IPS-11a (cell line): ENCODE data around the gene NES.

Experiments
- H3K4me3 ChIP-seq: one replicate; pipeline ENCODE4 v1.5.1; 2013; ENCODE audit warnings: low read depth, low read length, control low read depth

NES gene

DNA sequence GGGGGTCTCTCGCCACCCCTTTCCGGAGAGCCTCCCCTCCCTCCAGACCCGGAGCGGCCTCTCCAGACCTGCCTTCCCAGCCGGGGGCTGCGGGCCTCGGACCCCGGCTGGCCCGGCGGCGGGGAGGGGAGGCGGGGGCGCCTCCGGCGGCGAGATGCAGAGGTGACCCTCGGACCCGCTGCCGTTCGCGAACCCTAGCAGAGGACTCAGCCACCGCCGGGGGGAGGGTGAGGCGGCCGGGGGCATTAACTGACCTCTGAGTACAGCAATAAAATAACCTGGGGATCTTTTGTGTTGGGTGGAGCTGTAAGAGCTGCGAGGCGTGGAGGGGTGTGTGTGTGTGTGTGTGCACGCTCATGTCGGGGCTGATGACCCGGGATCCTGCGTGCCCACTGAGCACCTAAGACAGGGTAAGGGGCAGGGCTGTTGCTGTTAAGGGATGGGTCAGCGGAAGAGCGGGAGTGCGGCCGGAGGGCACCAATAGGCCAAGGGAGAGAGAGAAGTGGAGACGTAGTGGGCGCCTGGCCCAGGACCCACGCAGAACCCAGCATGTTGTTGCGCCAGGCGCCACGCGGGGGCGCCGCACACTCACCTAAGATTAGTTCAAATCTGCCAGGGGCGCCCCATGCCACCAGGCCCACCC lies 51.6 kb downstream of the NES start:
- peak overlapping the region; percentile 28 for H3K4me3 ChIP-seq

DNA sequence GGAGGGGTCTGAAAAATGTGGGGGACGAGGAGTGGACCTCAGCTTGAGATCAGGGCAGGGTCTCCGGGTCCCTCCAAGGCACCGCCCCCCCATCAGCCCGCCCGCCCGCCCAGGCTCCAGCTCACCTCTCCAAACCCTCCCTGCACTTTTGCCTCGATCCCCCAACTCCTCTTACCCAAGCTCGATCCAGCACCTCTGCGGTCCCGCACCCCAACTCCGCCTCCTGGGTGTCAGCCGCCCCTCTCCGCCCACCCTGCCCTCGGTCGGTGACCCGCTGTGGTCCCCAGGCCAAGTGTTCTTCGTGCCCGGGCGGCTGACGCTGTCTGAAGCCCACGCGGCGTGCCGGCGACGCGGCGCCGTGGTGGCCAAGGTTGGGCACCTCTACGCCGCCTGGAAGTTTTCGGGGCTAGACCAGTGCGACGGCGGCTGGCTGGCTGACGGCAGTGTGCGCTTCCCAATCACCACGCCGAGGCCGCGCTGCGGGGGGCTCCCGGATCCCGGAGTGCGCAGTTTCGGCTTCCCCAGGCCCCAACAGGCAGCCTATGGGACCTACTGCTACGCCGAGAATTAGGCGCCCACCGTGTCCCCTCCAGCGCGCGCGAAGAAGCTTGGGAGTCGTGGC lies 52.3 kb downstream of the NES start:
- H3K4me3 ChIP-seq = peak overlapping the region; percentile 43

DNA sequence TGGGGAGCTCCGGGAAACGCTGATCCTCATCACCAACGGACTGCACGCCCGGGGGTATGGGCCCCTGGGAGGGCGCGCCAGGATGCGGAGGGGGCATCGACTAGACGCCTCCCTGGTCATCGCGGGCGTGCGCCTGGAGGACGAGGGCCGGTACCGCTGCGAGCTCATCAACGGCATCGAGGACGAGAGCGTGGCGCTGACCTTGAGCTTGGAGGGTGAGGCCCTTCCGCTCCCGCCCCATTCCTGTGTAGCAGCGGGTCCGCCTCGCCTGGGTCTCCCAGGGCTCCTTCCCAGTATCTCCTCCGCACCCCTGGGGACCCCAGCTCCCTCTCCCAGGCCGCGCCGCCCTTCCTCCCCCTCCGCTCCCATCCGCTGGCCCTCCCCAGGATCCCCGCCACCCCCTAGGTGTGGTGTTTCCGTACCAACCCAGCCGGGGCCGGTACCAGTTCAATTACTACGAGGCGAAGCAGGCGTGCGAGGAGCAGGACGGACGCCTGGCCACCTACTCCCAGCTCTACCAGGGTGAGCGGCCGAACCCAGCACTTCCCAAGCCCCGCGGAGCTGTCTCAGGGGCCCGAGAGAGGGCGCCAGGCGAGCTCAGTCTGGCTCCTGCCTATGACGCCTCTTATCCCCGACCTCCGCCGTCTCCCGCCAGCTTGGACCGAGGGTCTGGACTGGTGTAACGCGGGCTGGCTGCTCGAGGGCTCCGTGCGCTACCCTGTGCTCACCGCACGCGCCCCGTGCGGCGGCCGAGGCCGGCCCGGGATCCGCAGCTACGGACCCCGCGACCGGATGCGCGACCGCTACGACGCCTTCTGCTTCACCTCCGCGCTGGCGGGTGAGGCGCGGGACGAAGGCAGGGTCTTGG lies 53.0 kb downstream of the NES start:
- peak overlapping the region; percentile 43 for H3K4me3 ChIP-seq

DNA sequence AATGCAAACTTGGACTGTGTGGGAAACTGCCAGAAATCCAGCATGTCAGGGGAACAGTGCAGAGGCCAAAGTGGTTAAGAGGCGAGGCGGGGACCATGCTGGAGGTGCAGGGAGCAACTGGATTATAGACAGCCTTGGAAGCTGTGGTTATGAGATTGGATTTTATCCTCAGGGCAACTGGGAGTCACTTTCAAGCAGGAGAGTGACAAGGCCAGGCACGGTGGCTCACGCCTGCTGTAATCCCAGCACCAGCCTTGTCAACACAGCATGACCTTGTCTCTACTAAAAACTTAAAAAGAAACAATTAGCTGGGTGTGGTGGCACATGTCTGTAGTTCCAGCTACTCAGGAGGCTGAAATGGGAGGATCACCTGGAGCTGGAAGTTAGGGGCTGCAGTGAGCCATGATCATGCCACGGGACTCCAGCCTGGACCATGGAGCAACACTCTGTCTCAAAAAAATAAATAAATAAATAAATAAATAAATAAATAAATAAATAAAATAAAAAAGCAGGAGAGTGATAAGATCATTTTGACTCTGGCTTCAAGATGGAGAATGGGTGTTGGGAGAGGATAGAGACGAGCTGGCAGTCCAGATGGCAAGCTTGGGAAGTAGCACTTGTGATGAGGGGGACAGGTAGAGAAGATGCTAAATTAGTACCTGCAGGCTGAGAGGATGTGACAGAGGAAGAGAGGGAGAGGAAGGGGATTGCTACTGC lies 54.5 kb downstream of the NES start:
- H3K4me3 ChIP-seq = no peak overlapping the region

DNA sequence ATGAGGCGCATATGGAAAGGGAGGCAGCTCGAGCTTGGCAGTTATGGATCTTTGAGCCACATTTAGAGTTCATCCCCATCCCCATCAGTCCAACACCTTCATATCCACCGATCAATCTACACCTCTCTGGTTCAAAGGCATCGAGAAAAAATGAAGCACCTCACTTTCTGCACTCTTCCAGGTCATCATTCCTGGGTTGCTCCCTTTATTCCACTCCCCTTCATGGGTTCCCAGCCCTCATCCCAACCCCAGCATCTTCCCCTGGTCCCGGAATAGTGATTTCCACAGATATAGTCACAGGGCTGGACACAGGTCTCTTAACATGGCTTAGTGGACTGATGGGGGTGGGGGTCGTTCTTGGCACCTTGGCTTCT lies 57.6 kb downstream of the NES start:
- no peak overlapping the region for H3K4me3 ChIP-seq

DNA sequence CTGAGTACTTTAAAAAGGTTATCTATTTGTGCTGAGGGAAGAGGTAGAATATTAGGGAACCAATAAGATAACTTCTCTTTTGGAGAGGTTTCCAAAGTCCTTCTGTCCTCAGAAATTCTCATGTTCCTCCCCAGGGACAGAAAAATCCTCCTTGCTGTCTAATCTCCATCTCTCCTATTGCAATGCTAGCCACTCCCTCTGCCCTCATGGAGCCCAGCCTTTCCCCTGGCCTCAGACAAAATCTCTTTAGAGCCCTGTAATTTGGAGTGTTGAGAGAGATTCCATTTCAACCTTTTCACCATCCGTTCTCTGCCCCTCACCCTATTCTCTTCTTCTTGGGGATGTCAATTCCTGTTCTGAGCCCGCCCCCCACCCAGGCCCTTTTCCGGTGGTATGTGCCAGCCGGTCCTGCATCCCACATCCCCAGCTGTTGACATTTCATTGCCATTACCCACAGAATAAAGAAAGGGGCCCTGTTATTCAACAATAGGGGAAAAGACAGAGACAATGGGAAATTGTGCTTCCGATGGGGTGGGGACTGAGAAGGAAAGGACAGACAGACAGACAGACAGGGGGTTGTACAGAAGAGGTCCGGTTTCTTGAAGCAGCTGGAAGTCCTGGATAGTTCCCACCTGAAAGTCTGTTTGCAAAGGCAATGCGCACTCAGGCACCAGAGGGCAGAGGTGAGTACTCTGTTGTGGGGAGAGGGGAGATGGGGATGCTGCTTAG lies 58.2 kb downstream of the NES start, which contains the start of gene HAPLN2:
TSS of gene HAPLN2 (plus strand) at position 563 of the 729 bp plus-strand sequence. CDS start 4,076 bp downstream, outside the sequence.
- H3K4me3 ChIP-seq = no peak within 1 kb of the TSS
